VCaP (cell line): ENCODE measurements around the gene ARIH2.
"Not testable (repeated sequence)": the region's sequence is repeated elsewhere in the genome, so short reads cannot be mapped to it uniquely, and the experiment has no call there.

Source experiments
- H3K27ac ChIP-seq: fragments of 450-650 bp; 2 replicates; pipeline ENCODE4 v1.5.1; 2017
- CTCF ChIP-seq: fragments of 450-650 bp; conservative IDR thresholded peaks from 2 replicates; pipeline ENCODE4 v1.5.1; 2017; ENCODE audit warnings: mild to moderate bottlenecking, moderate library complexity

The ARIH2 gene

GRCh38 chr3:48891606-48892005 lies 27.0 kb upstream of the ARIH2 start:
- no peak for TF ChIP-seq CTCF
- H3K27ac ChIP-seq: no peak overlapping the region

- no peak for TF ChIP-seq CTCF
Observed at GRCh38 chr3:48894516-48894915, 24.1 kb upstream of the ARIH2 start.

GRCh38 chr3:48896936-48897335 lies 21.7 kb upstream of the ARIH2 start:
- no peak for TF ChIP-seq CTCF
- no peak overlapping the region for H3K27ac ChIP-seq

More at GRCh38 chr3:48894516-48894915, 24.1 kb upstream of the ARIH2 start:
- no peak overlapping the region for H3K27ac ChIP-seq

- TF ChIP-seq CTCF: no peak
- peak overlapping the region; percentile 50; the same call in 1 of the 2 replicates for H3K27ac ChIP-seq
Observed at GRCh38 chr3:48897460-48898376, 20.9 kb upstream of the ARIH2 start.

- no peak for TF ChIP-seq CTCF
- peak within 1 kb of the TSS; percentile 50 for H3K27ac ChIP-seq
Observed at GRCh38 chr3:48898383-48899234, 20.0 kb upstream of the ARIH2 start, which contains the start of gene SLC25A20. Gene SLC25A20 (minus strand): TSS chr3:48898882. CDS start chr3:48898794, 88 bp downstream.

GRCh38 chr3:48899273-48899672 lies 19.4 kb upstream of the ARIH2 start:
- H3K27ac ChIP-seq: peak overlapping the region; percentile 50
- TF ChIP-seq CTCF: no peak

GRCh38 chr3:48907026-48907425 lies 11.6 kb upstream of the ARIH2 start:
- not testable (repeated sequence) for H3K27ac ChIP-seq
